ENCODE data around the gene ATIC.

DNA sequence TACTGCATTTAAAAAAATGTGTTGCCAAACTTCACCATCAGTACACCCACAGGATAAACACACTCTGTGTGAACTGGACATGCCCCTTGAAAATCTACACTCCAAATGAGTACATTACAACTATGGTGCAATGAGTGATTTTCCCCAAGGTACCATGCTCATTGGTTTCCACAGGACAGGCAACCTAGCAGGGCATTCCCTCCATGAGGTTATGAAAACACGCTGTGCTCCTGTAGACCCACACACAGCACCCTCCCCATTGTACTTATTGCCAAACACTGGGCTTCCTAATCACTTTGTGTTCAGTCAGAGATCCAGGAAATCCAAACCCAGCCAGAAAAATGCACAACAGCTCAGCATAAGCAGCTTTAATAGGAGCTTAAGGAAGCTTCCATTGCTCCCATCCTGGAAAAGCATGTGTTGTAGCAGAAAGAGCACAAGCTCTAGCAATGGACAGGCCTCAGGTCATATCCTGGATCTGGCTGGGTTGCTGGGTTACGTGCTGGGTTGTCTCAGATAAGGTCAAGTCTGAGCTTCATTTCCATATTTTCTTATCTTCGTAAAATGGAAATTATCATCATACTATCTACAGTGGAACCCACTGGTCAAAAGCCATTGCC, 20.8 kb upstream of the ATIC start:
- TF ChIP-seq POLR2A (IDR thresholded peaks at IDR 0.05) (no peak), CTCF (IDR thresholded peaks at IDR 0.05) (no peak)

Measured in adrenal gland (tissue), 5 donors.